Measurements from ENCODE around the gene HS6ST1. TPM values are rescaled to one million over a fixed set of nuclear protein-coding genes. Genes with fewer than 3 reads are reported as not detected.
A peak's percentile ranks its signal among the peaks of the same experiment; 100 is the strongest.

Gene HS6ST1, protein sequence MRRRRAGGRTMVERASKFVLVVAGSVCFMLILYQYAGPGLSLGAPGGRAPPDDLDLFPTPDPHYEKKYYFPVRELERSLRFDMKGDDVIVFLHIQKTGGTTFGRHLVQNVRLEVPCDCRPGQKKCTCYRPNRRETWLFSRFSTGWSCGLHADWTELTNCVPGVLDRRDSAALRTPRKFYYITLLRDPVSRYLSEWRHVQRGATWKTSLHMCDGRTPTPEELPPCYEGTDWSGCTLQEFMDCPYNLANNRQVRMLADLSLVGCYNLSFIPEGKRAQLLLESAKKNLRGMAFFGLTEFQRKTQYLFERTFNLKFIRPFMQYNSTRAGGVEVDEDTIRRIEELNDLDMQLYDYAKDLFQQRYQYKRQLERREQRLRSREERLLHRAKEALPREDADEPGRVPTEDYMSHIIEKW
- polyA plus RNA-seq (ENCODE audit: insufficient read length in 3 of 3), result 100 to 1,000 TPM in 1 of 3 donors, 10 to 100 TPM in 2; 91.3 to 101 (median 92.9) TPM
- long read RNA-seq, donor 1, transcript HS6ST1-201 (2 exons, 3,932 nt), result major isoform, 26 of 26 reads
- long read RNA-seq, donor 1, partial matches to known transcripts, result 0 of 26 reads
- long read RNA-seq, donor 1, other reads (novel, unspliced or antisense), result 0 of 26 reads
- long read RNA-seq, donor 2, transcript HS6ST1-201 (2 exons, 3,932 nt), result major isoform, 42 of 53 reads
- long read RNA-seq, donor 2, partial matches to known transcripts, result 11 of 53 reads
- long read RNA-seq, donor 2, other reads (novel, unspliced or antisense), result 0 of 53 reads
- long read RNA-seq, donor 3, transcript HS6ST1-201 (2 exons, 3,932 nt), result major isoform, 23 of 23 reads
- long read RNA-seq, donor 3, partial matches to known transcripts, result 0 of 23 reads
- long read RNA-seq, donor 3, other reads (novel, unspliced or antisense), result 0 of 23 reads
- long read RNA-seq, donor 4, transcript HS6ST1-201 (2 exons, 3,932 nt), result major isoform, 31 of 31 reads
- long read RNA-seq, donor 4, partial matches to known transcripts, result 0 of 31 reads
- long read RNA-seq, donor 4, other reads (novel, unspliced or antisense), result 0 of 31 reads
- long read RNA-seq, donor 5, transcript HS6ST1-201 (2 exons, 3,932 nt), result major isoform, 10 of 10 reads
- long read RNA-seq, donor 5, partial matches to known transcripts, result 0 of 10 reads
- long read RNA-seq, donor 5, other reads (novel, unspliced or antisense), result 0 of 10 reads
- long read RNA-seq, donor 6, transcript HS6ST1-201 (2 exons, 3,932 nt), result major isoform, 38 of 38 reads
- long read RNA-seq, donor 6, partial matches to known transcripts, result 0 of 38 reads
- long read RNA-seq, donor 6, other reads (novel, unspliced or antisense), result 0 of 38 reads
- long read RNA-seq, donor 7, transcript HS6ST1-201 (2 exons, 3,932 nt), result major isoform, 34 of 41 reads
- long read RNA-seq, donor 7, partial matches to known transcripts, result 7 of 41 reads
- long read RNA-seq, donor 7, other reads (novel, unspliced or antisense), result 0 of 41 reads
- long read RNA-seq, donor 8, transcript HS6ST1-201 (2 exons, 3,932 nt), result major isoform, 11 of 16 reads
- long read RNA-seq, donor 8, partial matches to known transcripts, result 5 of 16 reads
- long read RNA-seq, donor 8, other reads (novel, unspliced or antisense), result 0 of 16 reads
- long read RNA-seq, donor 9, transcript HS6ST1-201 (2 exons, 3,932 nt), result major isoform, 45 of 45 reads
- long read RNA-seq, donor 9, partial matches to known transcripts, result 0 of 45 reads
- long read RNA-seq, donor 9, other reads (novel, unspliced or antisense), result 0 of 45 reads
- long read RNA-seq, donor 10, transcript HS6ST1-201 (2 exons, 3,932 nt), result major isoform, 24 of 36 reads
- long read RNA-seq, donor 10, partial matches to known transcripts, result 12 of 36 reads
- long read RNA-seq, donor 10, other reads (novel, unspliced or antisense), result 0 of 36 reads
- long read RNA-seq, donor 11, transcript HS6ST1-201 (2 exons, 3,932 nt), result major isoform, 13 of 13 reads
- long read RNA-seq, donor 11, partial matches to known transcripts, result 0 of 13 reads
- long read RNA-seq, donor 11, other reads (novel, unspliced or antisense), result 0 of 13 reads
- long read RNA-seq, donor 12, transcript HS6ST1-201 (2 exons, 3,932 nt), result major isoform, 48 of 54 reads
- long read RNA-seq, donor 12, partial matches to known transcripts, result 6 of 54 reads
- long read RNA-seq, donor 12, other reads (novel, unspliced or antisense), result 0 of 54 reads
- long read RNA-seq, donor 13, transcript HS6ST1-201 (2 exons, 3,932 nt), result major isoform, 12 of 12 reads
- long read RNA-seq, donor 13, partial matches to known transcripts, result 0 of 12 reads
- long read RNA-seq, donor 13, other reads (novel, unspliced or antisense), result 0 of 12 reads
- long read RNA-seq, donor 14, result 0 reads
- long read RNA-seq, donor 15, transcript HS6ST1-201 (2 exons, 3,932 nt), result major isoform, 47 of 47 reads
- long read RNA-seq, donor 15, partial matches to known transcripts, result 0 of 47 reads
- long read RNA-seq, donor 15, other reads (novel, unspliced or antisense), result 0 of 47 reads
- long read RNA-seq, donor 16, transcript HS6ST1-201 (2 exons, 3,932 nt), result major isoform, 26 of 26 reads
- long read RNA-seq, donor 16, partial matches to known transcripts, result 0 of 26 reads
- long read RNA-seq, donor 16, other reads (novel, unspliced or antisense), result 0 of 26 reads

DNA sequence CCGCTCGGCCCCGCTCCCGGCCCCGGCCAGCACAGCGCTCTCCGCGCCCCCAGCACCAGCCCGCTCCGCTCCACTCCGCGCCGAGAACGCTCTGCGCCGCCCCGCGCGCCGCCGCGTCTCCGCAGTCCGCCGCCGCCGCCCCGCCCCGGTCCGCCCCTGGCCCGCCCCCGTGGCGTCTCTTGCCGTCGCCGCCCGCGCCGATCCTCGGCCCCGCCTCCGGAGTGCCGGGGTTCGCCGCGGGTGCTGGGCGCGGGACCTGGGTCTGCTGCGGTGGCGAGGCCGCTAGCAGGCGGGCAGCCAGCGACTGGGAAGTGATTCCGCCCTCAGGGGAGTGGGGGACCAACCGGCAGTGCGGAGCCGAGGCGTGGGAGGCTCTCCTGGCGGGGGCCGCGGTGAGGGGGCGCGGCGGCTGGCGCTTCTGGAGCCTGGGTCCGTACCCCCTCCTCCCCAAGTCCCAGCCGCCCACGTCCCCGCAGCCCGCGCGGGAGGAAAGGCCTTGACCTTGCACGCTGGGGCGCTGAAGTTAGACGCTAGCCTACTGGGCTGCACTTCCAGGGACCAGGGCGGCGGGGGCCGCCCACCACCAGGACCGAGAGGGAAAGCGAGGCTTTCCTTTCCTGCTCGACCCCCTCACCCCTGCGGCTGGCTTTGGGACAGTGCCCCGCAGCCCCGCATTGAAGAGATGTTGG, at the start of gene HS6ST1:
Gene HS6ST1 (minus strand): TSS at position 93 of the 689 bp plus-strand sequence. CDS start 305 bp downstream, outside the sequence.
- DNase-seq, result peak; percentile 87

DNA sequence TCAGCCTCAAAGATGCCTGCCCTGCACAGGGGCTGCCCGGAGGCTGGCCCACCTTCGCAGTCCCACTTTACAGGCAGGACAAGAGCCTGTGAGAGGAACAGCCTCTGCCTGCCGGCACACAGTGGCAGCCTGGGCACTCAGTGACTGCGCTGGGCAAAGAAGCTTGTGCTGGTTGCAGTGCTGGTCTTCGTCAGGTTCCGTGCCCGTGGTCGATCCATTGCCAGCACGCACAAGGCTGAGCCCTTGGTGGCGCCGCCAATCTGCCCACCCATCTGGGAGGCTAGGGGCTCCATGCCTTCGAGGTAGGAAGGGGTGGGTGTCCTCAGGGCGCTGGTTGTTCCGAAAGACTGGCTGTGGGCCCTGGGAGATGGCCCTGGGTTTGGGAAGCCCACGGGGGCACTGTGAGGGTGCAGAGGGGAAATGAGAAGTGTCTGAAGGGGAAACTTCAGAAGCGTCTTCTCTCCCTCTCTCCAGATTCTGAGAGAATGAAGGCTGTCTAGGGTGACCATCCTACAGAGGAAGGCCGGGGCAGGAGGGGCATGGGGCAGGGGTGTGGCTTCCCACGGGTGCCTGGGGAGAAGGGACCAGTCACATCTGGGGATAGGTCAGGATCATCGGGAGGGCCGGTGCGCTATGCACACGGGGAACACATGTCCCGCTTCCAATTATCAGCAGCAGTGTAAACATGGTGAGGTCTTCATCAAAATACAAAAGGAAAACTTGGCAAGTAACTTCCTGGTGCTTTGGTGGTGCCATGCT, 49.1 kb upstream of the HS6ST1 start:
- DNase-seq, result no peak

DNA sequence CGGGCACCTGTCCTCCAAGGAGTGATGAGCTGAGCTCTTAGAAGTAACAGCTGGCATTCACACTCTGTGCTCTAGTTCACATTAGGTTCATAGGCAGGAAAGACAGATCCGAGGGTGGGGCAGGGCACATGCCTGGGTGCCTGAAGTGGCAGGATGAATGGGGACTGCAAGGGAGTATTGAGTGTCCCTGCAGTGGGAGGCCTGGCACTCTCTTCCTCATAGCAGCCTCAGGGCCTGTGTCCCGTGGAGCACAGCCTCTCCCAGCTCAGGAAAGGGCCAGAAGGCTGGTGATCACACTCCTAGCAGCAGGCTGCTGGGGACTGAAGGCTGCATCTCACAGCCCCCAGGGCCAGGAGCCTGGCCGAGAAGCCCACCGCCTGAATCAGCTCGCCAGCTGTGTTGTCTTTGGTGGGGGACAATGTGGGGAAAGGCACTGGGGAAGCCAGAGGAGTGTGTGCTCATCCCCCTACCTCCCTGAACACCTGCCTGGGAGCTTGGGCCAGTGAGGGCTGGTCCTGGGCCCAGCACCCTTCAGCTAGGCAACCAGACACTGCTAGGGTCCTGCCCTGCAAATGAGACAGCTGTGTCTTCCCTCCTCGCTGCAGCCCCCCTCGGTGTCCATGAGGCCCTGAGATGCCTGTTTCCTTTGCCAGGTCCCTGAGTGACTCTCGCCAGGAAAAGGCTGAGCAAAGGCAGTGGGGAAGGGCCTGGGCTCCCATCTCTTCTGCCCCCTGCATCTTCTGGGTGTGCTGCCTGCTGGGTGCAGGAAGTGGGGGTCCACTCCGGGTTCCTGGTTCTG, 48.2 kb upstream of the HS6ST1 start:
- DNase-seq, result no peak

DNA sequence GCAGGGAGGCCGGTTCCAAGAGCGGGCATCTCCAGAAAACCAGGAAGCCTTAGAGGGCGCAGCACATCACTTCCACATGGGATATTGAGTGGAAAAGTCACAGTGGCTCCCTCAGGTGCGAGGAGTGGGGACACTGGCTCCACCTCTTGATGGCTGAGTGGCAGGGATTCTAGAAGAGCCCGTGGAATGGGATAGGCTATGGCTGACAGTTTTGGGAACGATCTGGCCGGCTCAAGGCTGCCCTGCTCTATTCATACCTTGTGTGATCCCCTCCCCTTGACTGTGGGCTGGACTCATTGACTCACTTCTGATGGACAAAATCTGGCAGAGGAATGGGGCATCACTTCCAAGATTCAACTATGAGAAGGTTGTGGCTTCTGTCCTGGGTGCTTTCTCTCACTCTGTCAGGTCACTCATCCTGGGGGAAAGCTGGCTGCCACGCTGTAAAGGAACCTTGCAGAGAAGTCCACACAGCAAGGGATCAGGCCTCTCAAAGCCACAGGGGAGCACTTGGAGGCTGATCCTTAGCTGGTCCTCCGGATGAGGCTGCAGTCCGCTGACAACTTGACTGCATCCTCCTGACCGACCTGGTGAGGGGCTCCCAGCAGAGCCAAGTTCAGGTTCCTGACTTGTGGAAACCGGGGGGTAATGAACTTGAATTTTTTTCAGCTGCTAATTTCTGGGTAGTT, 46.7 kb upstream of the HS6ST1 start:
- no peak for DNase-seq

DNA sequence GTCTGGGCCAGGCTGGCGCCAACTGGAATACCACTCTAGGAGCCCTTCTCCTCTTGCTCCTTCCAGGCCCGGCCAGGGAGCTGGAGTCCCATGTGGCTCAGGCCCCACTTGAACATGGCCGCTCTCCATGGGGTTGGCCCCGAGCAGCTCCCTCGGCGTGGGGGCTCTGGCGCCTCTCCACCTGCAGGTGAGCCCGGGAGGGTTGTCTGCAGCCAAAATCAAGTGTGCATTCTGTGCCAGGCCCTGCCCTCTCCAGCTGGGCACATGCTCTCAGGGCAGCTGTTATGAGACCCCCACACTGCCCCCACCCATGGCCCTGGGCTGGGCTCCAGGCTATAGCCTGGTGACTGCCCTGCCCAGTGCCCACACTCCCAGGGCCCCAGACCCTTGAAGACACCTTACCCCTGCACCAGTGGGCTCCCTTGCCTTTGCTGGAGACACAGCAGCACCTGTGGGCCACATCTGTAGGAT, 45.8 kb upstream of the HS6ST1 start:
- DNase-seq, result no peak

DNA sequence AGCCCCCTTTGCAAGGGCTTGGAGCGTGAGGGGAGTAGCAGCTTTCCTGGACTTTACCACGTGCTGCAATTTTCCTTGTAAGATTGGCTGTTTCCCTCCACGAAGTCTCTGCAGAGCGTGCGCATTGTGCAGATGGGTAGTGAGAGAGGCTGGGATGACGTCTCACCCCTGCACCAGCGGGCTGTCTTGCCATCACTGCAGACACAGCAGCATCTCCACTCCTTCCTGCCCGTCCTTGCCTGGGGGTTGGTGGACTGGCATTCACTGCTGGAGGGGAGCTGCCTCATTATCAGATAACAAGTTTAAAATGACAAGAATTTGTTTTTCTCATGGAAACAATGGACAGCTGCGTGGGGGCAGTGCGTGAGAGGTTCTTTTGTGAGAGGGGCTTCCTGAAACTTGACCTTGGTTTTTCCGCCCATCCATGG, 45.3 kb upstream of the HS6ST1 start:
- DNase-seq, result no peak

DNA sequence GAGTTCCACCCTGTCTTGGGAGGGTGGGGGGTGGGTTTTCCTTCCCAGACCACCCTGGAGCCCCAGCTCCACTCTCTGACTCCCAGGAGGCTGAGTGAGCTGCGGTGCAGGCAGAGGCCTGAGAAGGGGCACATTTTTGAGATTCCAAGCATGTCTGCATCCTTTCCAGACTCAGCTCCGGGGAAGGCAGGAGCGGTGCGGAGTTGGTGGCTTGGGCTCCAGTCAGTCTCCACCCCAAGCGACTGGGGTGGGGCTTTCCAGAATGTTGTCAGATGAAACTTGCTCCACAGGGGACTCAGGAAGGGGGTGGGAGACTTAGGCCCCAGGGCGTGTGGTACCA, 44.2 kb upstream of the HS6ST1 start:
- DNase-seq, result peak; percentile 84

DNA sequence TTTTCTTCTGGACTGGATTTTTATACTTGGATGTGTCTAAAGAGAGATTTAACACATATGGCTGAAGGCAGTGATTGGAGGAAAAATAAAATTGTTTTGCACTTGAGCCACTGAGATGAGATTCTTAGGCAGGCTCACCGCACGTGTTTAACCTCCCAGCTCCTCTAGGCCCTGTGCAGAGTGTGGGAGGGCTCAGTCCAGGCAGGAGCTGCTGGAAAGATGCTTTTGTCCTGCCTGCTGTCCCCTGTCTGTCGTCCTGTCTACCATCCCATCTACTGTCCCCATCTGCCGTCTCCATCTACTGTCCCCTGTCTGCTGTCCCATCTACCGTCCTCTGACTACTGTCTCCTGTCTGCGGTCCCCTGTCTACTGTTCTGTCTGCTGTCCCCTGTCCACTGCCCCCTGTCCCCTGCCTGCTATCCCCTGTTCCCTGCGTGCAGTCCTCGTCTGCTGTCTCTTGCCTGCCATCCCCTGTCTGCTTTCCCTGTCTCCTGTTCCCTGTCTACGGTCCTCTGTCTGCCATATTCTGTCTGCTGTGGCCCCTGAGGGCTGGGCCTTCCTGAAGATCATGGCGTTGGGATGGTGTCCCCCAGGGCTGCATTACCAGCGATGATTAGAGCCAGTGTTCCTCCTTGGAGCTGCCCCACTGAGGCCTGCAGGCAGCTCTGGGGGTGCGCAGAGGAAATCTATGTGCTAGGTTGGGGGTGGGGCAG, 43.7 kb upstream of the HS6ST1 start:
- no peak for DNase-seq

DNA sequence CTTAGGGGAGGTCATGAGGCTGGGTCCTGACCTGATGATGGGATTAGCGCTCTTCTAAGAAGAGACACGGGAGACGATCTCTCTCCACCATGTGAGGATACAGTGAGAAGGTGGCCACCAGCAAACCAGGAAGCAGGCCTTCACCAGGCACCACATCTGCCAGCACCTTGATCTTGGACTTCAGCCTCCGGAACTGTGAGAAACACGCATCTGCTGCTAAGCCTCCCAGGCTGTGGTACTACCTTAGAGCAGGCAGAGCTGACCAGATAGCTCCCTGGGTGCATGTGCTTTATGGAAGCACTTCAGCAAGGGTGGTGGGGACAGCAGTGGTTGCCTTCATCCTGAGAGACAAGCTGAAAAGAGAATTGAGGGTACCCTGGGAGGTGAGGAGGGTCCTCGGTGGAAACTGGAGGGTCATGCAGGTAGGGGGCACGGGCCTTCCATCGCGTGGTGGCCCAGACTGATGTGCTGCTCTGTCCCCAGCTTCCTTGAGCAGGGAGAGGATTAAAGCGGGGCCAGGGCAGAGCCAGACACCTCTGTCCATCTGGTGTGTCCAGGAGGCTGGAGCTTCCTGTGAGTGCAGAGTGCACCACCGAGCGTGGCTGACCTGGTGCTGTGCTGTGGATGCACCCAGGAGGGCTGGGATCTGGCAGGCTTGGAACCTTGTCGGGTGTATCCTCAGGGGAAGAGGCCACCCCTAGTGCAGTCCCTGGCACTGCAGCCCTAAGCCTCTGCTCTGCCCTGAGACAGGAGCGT, 42.9 kb upstream of the HS6ST1 start:
- no peak for DNase-seq

DNA sequence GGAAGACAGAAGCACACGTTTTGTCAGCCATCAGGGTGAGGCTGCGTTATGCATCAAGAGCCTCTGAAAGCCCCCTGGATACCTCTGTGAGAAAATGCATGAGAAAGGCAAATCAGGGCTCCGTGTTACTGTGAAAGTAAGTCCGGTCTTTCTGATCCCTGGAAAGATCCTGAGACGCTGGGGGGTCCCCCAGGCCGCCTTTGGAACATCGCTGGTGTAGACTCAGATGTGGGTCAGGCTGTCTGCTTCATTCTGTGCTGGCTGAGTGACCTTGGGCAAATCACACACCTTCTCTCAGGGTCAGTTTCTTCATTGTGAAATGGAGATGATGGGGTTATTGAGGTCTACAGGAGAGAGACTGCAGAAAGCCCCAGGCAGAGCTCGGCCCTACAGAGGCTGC, 42.0 kb upstream of the HS6ST1 start:
- DNase-seq, result no peak

DNA sequence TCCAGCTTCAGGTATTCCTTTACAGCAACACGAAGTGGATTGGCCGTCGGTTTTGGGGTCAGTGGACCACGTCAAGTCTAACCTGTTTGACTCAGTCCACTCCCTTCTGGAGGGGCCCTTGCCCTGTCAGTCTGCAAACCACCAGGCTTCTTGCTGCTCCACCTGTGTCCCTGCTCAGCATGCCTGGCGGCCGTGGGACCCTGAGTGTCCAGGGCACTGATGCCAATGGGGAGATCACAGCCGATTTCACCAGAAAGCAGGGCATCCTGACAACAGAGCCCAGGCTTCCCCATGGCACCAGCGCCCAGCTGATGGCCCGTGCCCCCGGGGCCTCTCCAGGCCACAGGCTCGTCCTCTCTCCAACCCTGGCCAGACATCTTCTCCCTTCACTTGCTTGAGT, 41.2 kb upstream of the HS6ST1 start:
- no peak for DNase-seq

DNA sequence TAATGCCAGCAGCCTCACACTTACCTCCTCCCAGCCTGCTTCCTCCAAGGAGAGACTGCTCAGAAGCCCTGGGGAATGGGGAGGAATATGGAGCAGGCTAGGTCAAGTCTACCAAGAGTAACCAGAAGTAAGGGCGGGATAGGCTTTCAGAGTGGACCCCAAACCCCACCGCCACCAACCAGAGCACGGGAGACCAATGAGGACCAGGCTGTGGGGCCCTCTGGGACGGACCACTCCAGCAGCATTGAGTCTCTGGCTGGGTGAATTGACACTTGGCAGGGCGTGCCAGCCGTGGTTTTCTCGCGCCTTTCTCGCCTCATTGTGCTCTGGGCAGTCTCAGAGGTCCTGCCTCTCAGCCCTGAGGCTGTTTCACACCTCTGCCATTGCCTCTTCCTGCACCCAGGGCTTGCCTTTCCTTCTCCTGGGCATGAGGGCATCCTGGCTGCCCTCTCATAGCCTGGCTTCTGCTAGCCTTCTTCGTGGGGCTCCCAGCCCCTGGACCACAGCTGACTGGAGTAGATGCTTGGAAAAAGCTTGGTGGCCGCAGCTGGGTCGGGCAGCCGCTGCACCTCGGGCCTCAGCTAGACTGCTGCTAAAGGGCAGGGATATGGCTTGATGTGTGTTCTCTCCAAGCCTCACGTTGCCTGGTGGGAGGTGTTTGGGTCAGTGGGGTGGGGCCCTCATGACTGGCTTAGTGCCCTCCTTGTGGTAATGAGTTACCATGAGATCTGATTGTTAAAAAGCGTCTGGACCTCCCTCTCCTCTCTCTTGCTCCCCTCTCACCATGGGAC, 40.5 kb upstream of the HS6ST1 start:
- DNase-seq, result no peak

DNA sequence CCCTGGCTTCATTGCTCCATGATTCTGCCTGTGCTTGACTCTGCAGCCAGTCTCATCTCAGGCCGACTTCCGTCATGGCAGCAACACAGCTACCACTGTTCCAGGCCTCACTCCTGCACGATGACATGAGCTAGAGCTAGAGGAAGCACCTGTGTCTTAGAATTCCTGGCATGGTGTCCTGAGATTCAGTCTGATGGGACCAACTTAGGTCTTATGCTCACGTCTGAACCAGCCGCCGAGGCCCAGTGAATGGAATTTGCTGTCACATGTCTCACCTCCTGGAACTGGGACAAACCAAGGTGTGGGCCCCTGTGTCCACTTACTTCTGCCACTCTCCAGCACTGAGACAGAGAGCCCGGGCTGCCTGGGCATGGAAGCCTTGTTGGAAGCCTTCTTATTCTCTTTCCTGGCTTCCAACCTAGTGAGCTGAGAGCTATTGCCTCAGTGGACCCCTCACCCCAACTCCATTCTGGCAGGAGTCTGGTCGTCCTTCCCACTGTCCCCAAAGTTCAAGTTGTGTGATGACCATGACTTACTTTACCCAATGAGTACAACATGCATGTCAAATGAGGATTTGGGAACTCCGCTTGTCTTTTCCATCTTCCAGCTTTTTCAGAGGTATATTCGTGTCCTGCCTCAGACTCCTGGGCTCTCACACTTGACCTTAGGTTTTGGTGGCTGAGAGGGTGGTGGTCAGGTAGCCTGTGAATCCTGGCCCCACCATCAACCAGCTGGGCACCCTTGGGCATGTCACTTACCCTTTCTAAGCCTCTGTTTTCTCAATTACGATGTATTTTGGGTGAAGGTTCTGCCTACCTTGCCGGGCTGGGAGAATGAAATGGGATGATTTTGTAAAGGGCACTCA, 39.1 kb upstream of the HS6ST1 start:
- DNase-seq, result no peak
